ENCODE results near the gene CUEDC2.

The CUEDC2 gene

GRCh38 chr10:102433619-102434046 lies 1.3 kb upstream of the CUEDC2 start:
- peak overlapping the region in 1 of 2 donors; percentile 35 for H3K27ac ChIP-seq
- TF ChIP-seq CTCF (IDR thresholded peaks at IDR 0.05), result no peak
- DNase-seq (ENCODE audit: low spot score), result no peak
- no peak overlapping the region for H3K4me3 ChIP-seq

- no peak for TF ChIP-seq CTCF (IDR thresholded peaks at IDR 0.05)
- peak overlapping the region; percentile 69 to 90 for H3K27ac ChIP-seq
- DNase-seq (ENCODE audit: low spot score), result no peak
- H3K4me3 ChIP-seq, result peak overlapping the region; percentile 95
These were observed 786 bp downstream of the CUEDC2 start for GRCh38 chr10:102431452-102432124.

GRCh38 chr10:102429468-102429867 lies 2.9 kb downstream of the CUEDC2 start:
- TF ChIP-seq CTCF (IDR thresholded peaks at IDR 0.05), result no peak
- Histone ChIP-seq H3K27ac (no peak overlapping the region), H3K4me3 (no peak overlapping the region)
- DNase-seq (ENCODE audit: low spot score), result no peak

- no peak overlapping the region for H3K4me3 ChIP-seq
- no peak overlapping the region for H3K27ac ChIP-seq
- TF ChIP-seq CTCF (IDR thresholded peaks at IDR 0.05), result no peak
- no peak for DNase-seq (ENCODE audit: low spot score)
These were observed 5.5 kb downstream of the CUEDC2 start for GRCh38 chr10:102426803-102427287.

- TF ChIP-seq CTCF (IDR thresholded peaks at IDR 0.05), result no peak
- no peak for DNase-seq (ENCODE audit: low spot score)
- H3K27ac ChIP-seq, result no peak overlapping the region
These were observed 6.9 kb downstream of the CUEDC2 start for GRCh38 chr10:102425444-102425843.

GRCh38 chr10:102424916-102425315 lies 7.5 kb downstream of the CUEDC2 start:
- TF ChIP-seq CTCF (IDR thresholded peaks at IDR 0.05), result no peak
- DNase-seq (ENCODE audit: low spot score), result no peak
- Histone ChIP-seq H3K27ac (no peak overlapping the region), H3K4me3 (no peak overlapping the region)

More at GRCh38 chr10:102425444-102425843, 6.9 kb downstream of the CUEDC2 start:
- H3K4me3 ChIP-seq, result no peak overlapping the region

GRCh38 chr10:102424145-102424544 lies 8.2 kb downstream of the CUEDC2 start:
- H3K4me3 ChIP-seq, result no peak overlapping the region
- DNase-seq (ENCODE audit: low spot score), result no peak
- no peak overlapping the region for H3K27ac ChIP-seq
- no peak for TF ChIP-seq CTCF (IDR thresholded peaks at IDR 0.05)

Data from coronary artery (tissue), 2 donors.